ENCODE data around the gene PSMD6. TPM values are rescaled to one million over a fixed set of nuclear protein-coding genes. Genes with fewer than 3 reads are reported as not detected.

The PSMD6 gene
- total RNA-seq, 1 donor from 2014 or later, result 66.0 TPM

GRCh38 chr3:64046592-64046991, 23.3 kb upstream of the PSMD6 start:
- DNase-seq, result no peak

DNA sequence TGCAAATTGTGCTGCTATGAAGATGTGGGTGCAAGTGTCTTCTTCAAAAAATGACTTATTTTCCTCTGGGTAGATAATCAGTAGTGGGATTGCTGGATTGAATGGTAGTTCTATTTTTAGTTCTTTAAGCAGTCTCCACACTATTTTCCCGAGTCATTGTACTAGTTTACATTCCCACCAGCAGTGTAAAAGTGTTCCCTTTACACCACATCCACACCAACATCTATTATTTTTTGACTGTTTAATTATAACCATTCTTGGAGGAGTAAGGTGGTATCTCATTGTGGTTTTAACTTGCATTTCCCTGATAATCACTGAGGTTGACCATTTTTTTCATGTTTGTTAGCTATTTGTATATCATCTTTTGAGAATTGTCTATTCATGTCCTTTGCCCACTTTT, 19.7 kb upstream of the PSMD6 start:
- DNase-seq, result no peak

DNA sequence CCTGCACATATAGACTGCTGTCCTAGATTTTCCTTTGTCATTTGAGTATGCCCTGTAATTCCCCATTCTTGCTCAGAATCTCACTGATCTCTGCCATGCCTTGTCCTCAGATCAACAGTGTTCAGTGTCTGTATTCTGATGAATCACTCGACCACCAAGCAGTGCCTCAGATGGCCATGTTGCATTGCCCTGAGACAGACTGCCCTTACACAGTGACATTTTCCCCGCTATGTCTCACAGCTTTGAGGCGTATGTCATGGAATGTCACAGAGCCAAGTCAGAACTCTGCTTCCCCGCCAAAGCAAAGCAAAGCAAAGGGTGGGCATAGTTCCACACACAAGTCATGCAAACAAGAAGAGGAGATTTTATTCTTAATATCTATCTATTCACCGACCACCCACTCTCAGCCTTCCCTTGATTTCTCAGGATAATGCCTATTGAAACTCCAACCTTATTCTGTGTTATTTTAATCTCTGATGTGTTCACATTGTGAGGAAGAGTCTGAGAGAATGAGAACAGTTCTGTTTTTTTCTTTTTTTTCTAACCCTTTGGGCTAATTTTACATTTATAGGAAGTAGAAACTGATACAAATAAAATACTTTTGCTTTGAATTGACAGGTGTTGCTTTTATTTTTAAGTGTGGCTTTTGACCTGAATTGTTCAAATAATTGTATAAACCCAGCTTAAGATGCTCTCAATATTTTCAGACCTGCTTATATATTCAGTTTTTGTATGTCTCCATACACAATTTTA, 16.9 kb upstream of the PSMD6 start:
- DNase-seq, result no peak

DNA sequence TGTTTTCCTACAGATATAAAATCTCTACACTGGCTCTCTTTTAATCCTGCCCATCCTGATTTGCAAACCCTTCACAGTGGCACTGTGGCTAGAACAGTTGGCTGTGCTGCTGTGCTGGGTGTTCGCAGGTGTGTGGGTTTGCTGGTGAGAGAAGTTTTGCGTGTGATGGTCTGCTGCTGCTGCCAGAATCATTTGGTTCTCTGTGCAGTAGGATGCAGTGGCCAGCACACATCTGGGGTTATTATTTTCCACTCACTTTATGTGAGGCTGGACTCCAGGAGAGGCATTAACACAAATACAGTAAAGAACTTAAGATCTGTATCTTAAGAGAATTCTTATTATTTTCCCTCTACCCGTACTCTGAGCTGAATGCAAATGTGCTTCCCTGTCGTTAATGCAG, 16.0 kb upstream of the PSMD6 start:
- DNase-seq, result no peak

DNA sequence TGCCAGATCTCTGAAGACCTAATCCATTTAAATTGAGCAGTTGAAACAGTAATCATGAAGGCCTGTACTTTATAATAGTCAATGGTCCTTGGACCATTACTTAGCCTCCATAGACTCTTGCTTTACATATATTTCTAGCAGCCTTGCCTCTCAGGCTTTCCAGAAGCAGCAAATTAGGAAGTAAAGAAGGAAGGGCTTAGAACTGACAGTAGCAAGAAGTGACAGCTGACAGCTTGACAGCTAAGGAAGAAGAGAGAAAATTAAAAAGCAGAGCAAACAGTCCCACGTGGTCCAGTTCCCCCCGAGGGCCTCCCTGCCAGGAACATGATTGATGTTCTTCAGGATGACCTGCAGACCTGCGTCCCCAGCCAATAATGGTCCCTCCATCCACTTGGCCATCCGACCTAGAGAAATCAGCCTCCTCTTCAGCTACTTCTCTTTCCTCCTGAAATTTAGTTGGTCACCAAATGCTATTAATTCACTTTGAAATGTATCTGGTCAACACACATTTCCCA, 15.0 kb upstream of the PSMD6 start:
- no peak for DNase-seq

DNA sequence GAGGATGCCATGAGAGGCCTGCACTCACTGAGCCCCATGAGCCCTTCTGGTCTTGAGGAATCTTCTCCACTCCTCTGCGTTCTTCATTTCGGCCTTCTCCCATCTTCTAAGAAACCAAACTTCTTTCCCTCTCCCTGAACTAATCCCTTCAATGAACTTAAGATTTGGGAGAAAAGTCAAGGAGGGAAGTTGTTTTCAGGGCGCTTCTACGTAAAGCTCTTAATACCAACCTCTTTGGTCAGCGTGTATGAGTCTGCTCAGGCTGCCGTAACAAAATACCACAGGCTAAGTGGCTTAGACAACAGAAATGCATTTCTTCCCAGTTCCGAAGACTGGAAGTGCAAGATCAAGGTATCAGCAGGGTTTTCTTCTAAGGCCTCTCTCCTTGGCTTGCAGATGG, 13.8 kb upstream of the PSMD6 start:
- no peak for DNase-seq

GRCh38 chr3:64033069-64033468, 9.8 kb upstream of the PSMD6 start:
- no peak for DNase-seq

- no peak for DNase-seq
Observed at GRCh38 chr3:64031540-64032508, 8.5 kb upstream of the PSMD6 start.

- peak; percentile 89 for DNase-seq
Observed at GRCh38 chr3:64030741-64031140, 7.4 kb upstream of the PSMD6 start.

DNA sequence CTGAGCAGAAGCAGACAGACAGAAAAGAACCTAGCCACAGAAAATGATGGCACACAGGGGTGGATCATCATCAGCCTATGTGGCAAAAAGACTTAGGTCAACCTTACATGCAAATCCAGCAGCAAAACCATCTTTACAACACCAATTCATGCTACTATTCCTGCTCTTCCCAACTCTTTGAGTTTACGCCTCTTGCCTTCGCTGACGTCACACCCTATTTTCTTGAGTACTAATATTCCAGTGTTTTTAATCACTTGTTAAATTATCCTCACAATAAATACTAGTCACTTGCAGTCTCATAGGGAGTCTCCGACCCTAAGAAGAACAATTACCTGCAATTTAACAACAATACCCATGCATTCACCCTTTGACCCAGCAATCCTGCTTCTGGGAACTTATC, 6.0 kb upstream of the PSMD6 start:
- DNase-seq, result no peak

DNA sequence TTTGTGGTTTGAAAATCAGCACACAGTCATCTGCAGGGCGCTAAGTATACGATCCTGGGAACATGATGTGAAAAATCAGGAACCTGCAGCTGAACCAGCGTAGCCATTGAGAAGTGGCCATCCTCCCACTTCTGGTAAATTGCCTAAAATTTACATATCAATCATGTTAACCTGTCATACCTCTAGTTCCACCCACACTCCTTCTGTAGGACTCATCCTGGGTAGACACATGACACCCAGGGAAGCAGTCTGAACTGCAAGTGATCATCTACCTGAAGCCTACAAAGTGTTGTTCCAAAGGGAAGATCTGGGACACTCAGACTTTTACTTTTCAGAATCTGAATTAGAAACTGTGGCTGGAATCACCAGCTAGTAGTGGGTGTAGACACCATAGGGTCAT, 5.5 kb upstream of the PSMD6 start:
- DNase-seq, result no peak

GRCh38 chr3:64027658-64028057, 4.4 kb upstream of the PSMD6 start:
- DNase-seq, result no peak

DNA sequence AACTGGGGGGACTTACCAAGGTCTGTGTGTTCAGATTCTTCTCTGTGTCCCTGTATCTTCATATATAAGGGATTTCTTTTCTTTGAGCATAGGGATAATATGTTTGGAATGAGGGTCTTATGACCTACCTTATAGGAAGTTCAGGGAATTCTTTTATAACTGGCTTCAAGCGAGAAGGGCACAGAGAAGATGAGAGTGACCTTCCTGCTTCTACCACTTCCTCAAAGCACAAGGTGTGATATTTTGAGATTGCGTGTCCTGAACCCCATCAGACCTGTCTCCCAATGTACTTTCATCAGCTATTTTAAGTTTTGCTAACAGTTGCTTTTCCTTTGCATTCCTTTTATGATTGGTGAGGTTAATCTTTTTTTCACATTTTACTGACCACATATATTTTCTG, 3.1 kb upstream of the PSMD6 start:
- DNase-seq, result no peak

GRCh38 chr3:64023861-64024223, 548 bp upstream of the PSMD6 start:
- DNase-seq, result no peak

- no peak for DNase-seq
Observed at GRCh38 chr3:64022451-64023186, 675 bp downstream of the PSMD6 start.

DNA sequence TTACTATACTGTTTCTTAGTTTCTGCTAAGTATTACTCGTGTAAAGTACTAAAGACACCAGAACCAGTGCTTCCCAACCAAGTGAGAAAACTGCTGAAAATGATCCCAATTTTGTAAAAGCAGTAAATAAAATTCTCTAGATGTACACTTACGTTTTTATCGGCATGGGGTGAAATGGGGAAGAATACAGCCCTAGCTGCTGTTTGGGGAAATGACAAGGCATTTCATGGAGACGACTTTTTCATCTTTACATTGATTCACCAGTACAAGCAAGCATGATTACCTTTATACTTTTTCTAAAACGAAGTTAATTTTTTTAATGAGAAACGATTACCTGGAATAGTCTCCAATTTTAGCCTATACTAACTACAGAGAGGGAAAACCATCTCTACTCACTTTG, 1.4 kb downstream of the PSMD6 start:
- DNase-seq, result no peak

GRCh38 chr3:64019879-64020278, 3.4 kb downstream of the PSMD6 start:
- no peak for DNase-seq

DNA sequence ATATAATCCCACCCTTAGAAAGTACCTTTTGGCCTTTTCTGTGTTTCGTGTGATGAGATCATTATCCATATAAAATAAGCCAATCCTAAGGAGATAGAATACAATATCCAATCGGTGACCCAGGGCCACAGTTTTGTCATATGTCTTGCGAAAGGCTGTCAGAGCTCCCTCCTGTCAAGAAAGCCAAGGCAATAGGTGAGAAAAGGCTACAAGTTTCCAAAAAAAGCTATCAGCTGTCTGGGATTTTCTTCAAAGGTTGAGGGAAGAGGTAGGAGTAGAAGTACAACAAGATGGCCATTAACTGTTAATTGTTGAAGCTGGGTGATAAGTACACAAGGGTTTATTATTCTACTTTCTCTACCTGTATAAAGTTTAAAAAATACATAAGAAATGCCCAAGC, 4.0 kb downstream of the PSMD6 start:
- DNase-seq, result no peak

DNA sequence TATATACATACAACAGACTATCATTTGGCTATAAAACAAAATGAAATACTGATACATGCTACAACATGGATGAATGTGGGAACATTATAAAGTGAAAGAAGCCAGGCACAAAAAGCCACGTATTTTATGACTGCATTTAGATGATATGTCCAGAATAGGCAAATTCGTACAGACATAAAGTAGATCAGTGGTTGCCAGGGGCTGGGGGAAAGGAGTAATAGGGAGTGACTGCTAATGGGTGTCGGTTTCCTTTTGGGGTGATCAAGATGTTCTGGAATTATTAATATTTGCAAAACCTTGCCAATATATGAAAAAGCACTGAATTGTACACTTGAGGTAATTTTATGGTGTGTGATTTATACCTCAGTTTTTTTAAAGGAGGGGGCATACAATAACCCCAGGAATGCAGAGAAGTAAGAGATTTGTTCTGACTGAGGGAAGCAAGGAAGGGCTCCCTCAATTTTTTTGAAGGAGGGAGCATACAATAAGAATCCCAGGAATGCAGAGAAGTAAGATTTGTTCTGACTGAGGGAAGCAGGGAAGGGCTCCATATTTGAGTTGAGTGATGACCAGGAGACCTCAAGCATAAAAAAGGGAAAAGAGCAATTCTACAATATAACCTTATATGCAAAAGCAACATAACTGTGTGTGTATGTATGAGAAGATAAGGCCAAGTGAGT, 6.2 kb downstream of the PSMD6 start:
- DNase-seq, result no peak

DNA sequence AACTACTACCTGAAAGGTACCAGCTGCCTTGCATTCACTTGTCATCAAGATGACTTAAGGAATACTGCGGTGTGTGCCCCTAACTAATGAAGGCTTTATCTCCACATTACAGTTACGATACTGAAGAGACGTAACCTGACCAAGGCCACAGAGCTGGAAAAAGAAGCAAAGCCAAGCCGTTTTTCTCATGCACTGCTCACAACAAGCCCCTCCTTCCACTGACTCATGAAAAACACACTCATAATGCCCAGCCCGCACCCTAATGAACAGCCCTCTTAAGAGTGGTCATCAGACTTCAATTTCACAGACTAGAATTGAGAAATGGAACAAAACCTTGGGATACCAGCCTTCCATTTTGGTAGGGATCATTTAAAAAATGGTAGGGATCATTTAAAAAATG, 11.6 kb downstream of the PSMD6 start:
- no peak for DNase-seq

- no peak for DNase-seq
Observed at GRCh38 chr3:64010199-64010598, 13.1 kb downstream of the PSMD6 start.

DNA sequence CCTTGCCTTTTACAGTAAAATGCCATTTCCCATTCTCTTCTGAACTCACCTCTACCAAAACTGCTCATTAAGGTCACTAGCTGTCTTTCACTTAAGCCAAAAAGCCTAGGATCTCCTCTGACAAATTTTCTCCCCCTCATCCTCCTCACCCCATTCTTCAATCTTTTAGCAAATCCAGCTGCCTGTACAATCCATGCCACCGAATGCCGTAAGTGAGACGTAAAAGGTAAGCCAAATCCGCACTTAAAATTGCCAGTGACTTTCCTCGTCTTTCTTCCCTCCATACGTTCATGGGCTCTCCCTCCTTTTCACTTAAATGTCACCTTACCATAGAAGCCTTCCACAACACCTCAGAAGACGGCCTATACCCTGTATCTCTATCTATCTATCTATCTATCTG, 13.8 kb downstream of the PSMD6 start:
- DNase-seq, result no peak

All from tongue (tissue), 2 donors.